GM19239 (cell line): Measurements from ENCODE around the gene ARHGEF33.
"Not testable (repeated sequence)": the region's sequence is repeated elsewhere in the genome, so short reads cannot be mapped to it uniquely, and the experiment has no call there.

Experiments used
- DNase-seq: peaks from one replicate; pipeline ENCODE4 v3.0.0; 2011; ENCODE audit warnings: low spot score; ENCODE audit not compliant: insufficient read length
- FAIRE-seq: peaks from 2 replicates; lab custom pipeline; 2011; peaks lifted over from hg19 to GRCh38; lab: Jason Lieb, UNC

ARHGEF33 gene

GRCh38 chr2:38907743-38908562 lies 18.3 kb downstream of the ARHGEF33 start:
- DNase-seq (peak; percentile 19), FAIRE-seq (no peak)

- FAIRE-seq (no peak), DNase-seq (no peak)
Measured at GRCh38 chr2:38909872-38910271, 20.2 kb downstream of the ARHGEF33 start.

- DNase-seq (no peak), FAIRE-seq (no peak)
Measured at GRCh38 chr2:38911191-38911590, 21.5 kb downstream of the ARHGEF33 start.

- FAIRE-seq (no peak), DNase-seq (no peak)
Measured at GRCh38 chr2:38912619-38913018, 22.9 kb downstream of the ARHGEF33 start.

GRCh38 chr2:38922389-38922788 lies 32.7 kb downstream of the ARHGEF33 start:
- FAIRE-seq (no peak), DNase-seq (no peak)

- DNase-seq, result no peak
- no peak for FAIRE-seq
Measured at GRCh38 chr2:38922902-38923301, 33.2 kb downstream of the ARHGEF33 start.

GRCh38 chr2:38925982-38926381 lies 36.3 kb downstream of the ARHGEF33 start:
- FAIRE-seq, result no peak
- DNase-seq, result no peak

- FAIRE-seq (no peak), DNase-seq (no peak)
Measured at GRCh38 chr2:38930600-38930999, 40.9 kb downstream of the ARHGEF33 start.

- FAIRE-seq (no peak), DNase-seq (no peak)
Measured at GRCh38 chr2:38932586-38932985, 42.9 kb downstream of the ARHGEF33 start.

GRCh38 chr2:38933653-38934052 lies 44.0 kb downstream of the ARHGEF33 start:
- FAIRE-seq, result no peak
- no peak for DNase-seq

- no peak for FAIRE-seq
Measured at GRCh38 chr2:38934742-38935141, 45.1 kb downstream of the ARHGEF33 start.

GRCh38 chr2:38935568-38936172 lies 46.0 kb downstream of the ARHGEF33 start:
- FAIRE-seq (no peak), DNase-seq (no peak)

More at GRCh38 chr2:38934742-38935141, 45.1 kb downstream of the ARHGEF33 start:
- no peak for DNase-seq

- FAIRE-seq, DNase-seq: not testable (repeated sequence)
Measured at GRCh38 chr2:38936516-38936915, 46.8 kb downstream of the ARHGEF33 start.

- FAIRE-seq, result no peak
Measured at GRCh38 chr2:38937548-38937947, 47.9 kb downstream of the ARHGEF33 start.

GRCh38 chr2:38940746-38941145 lies 51.1 kb downstream of the ARHGEF33 start:
- FAIRE-seq (no peak), DNase-seq (no peak)

More at GRCh38 chr2:38937548-38937947, 47.9 kb downstream of the ARHGEF33 start:
- no peak for DNase-seq

- FAIRE-seq (no peak), DNase-seq (no peak)
Measured at GRCh38 chr2:38943784-38944183, 54.1 kb downstream of the ARHGEF33 start.

GRCh38 chr2:38945372-38945771 lies 55.7 kb downstream of the ARHGEF33 start:
- FAIRE-seq (no peak), DNase-seq (no peak)

GRCh38 chr2:38945911-38946310 lies 56.2 kb downstream of the ARHGEF33 start:
- DNase-seq (no peak), FAIRE-seq (no peak)

- FAIRE-seq (peak; percentile 78), DNase-seq (peak; percentile 63)
Measured at GRCh38 chr2:38947241-38948239, 57.9 kb downstream of the ARHGEF33 start.

GRCh38 chr2:38948387-38948882 lies 58.8 kb downstream of the ARHGEF33 start:
- FAIRE-seq (no peak), DNase-seq (no peak)
